DOHH2 (cell line): ENCODE results near the gene HDAC4.
"Not testable (repeated sequence)": the region's sequence is repeated elsewhere in the genome, so short reads cannot be mapped to it uniquely, and the experiment has no call there.

Source experiments
- H3F3A ChIP-seq: fragments of 200-600 bp; sonication (generic), shearing (Covaris generic); 2 replicates; pipeline ENCODE4 v1.6.0; 2016; ENCODE audit warnings: antibody characterized with exemption, mild to moderate bottlenecking; ENCODE audit not compliant: control insufficient read depth, insufficient read depth
- H3K27ac ChIP-seq: fragments of 200-600 bp; sonication (generic); 2 replicates; pipeline ENCODE4 v1.5.1; 2014; ENCODE audit warnings: low read depth, mild to moderate bottlenecking, low read length, moderate library complexity
- H3K27me3 ChIP-seq: fragments of 200-600 bp; sonication (generic); 2 replicates; pipeline ENCODE4 v1.6.1; 2014; ENCODE audit warnings: mild to moderate bottlenecking, low read length, mixed read lengths; ENCODE audit not compliant: control insufficient read depth
- H3K36me3 ChIP-seq: fragments of 200-600 bp; sonication (generic); 2 replicates; pipeline ENCODE4 v1.6.1; 2014; ENCODE audit warnings: mild to moderate bottlenecking, low read length, moderate library complexity, mixed read lengths; ENCODE audit not compliant: control insufficient read depth
- H3K4me1 ChIP-seq: fragments of 200-600 bp; sonication (generic); 2 replicates; pipeline ENCODE4 v1.6.1; 2014; ENCODE audit warnings: mild to moderate bottlenecking, low read length, mixed read lengths; ENCODE audit not compliant: control insufficient read depth
- H3K4me2 ChIP-seq: fragments of 200-600 bp; sonication (generic); 2 replicates; pipeline ENCODE4 v1.6.0; 2014; ENCODE audit warnings: mild to moderate bottlenecking, low read length, moderate library complexity
- H3K4me3 ChIP-seq: fragments of 200-600 bp; sonication (generic); 2 replicates; pipeline ENCODE4 v1.5.1; 2014; ENCODE audit warnings: mild to moderate bottlenecking, low read length, mixed read lengths
- H3K79me2 ChIP-seq: fragments of 200-600 bp; sonication (generic); 2 replicates; pipeline ENCODE4 v1.6.1; 2014; ENCODE audit warnings: mild to moderate bottlenecking, low read length, mixed read lengths; ENCODE audit not compliant: control insufficient read depth
- H3K9me2 ChIP-seq: fragments of 200-600 bp; sonication (generic); replicated peaks from 2 replicates; pipeline ENCODE4 v1.6.1; 2014; ENCODE audit warnings: mild to moderate bottlenecking, low read length, mixed read lengths; ENCODE audit not compliant: control insufficient read depth
- H3K9me3 ChIP-seq: fragments of 200-600 bp; sonication (generic); 2 replicates; pipeline ENCODE4 v1.6.1; 2014; ENCODE audit warnings: antibody characterized with exemption, low read length, mixed read lengths; ENCODE audit not compliant: control insufficient read depth, insufficient read depth
- H4K20me1 ChIP-seq: fragments of 200-600 bp; sonication (generic); 2 replicates; pipeline ENCODE4 v1.6.0; 2014; ENCODE audit warnings: low read depth, mild to moderate bottlenecking, antibody characterized with exemption, low read length, moderate library complexity; ENCODE audit not compliant: control insufficient read depth, insufficient read depth
- EZH2phosphoT487 ChIP-seq: fragments of 200-600 bp; sonication (generic); IDR thresholded peaks from 2 replicates; pipeline ENCODE4 v1.6.1; 2017; ENCODE audit warnings: borderline replicate concordance, mild to moderate bottlenecking, antibody characterized with exemption, low read length, moderate library complexity, mixed read lengths
- TF ChIP-seq, protein P1 (sequence below): fragments of 200-600 bp; sonication (generic); IDR thresholded peaks from one replicate; pipeline ENCODE4 v1.5.1; 2014; ENCODE audit warnings: antibody characterized with exemption, mild to moderate bottlenecking, low read depth, low read length; ENCODE audit not compliant: poor library complexity, severe bottlenecking

HDAC4 gene

GRCh38 chr2:239400596-239401066 is at the start of gene HDAC4:
Gene HDAC4 (minus strand): TSS chr2:239401020. CDS start chr2:239352699, 48,321 bp downstream.
- peaks cover 3% of the 10 kb centered on the region for H3K36me3 ChIP-seq
- H3F3A ChIP-seq, result 0 out of 2 replicates have a peak, but pooled peaks cover 6% of the 10 kb centered on the region
- H3K4me2 ChIP-seq, result peak within 1 kb of the TSS; percentile 94
- peaks cover 21% of the 10 kb centered on the region for H3K4me1 ChIP-seq
- H3K9me2 ChIP-seq, result no peaks in the 10 kb centered on the region
- peaks cover 34% of the 10 kb centered on the region for H3K79me2 ChIP-seq
- TF ChIP-seq EZH2phosphoT487, result no peak
- TF ChIP-seq, protein P1, sequence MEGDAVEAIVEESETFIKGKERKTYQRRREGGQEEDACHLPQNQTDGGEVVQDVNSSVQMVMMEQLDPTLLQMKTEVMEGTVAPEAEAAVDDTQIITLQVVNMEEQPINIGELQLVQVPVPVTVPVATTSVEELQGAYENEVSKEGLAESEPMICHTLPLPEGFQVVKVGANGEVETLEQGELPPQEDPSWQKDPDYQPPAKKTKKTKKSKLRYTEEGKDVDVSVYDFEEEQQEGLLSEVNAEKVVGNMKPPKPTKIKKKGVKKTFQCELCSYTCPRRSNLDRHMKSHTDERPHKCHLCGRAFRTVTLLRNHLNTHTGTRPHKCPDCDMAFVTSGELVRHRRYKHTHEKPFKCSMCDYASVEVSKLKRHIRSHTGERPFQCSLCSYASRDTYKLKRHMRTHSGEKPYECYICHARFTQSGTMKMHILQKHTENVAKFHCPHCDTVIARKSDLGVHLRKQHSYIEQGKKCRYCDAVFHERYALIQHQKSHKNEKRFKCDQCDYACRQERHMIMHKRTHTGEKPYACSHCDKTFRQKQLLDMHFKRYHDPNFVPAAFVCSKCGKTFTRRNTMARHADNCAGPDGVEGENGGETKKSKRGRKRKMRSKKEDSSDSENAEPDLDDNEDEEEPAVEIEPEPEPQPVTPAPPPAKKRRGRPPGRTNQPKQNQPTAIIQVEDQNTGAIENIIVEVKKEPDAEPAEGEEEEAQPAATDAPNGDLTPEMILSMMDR, result no peak
- H3K27ac ChIP-seq, result peak within 1 kb of the TSS; percentile 76
- peaks cover 26% of the 10 kb centered on the region; the same call in 1 of the 2 replicates for H4K20me1 ChIP-seq
- peaks cover 5% of the 10 kb centered on the region; the same call in 1 of the 2 replicates for H3K9me3 ChIP-seq
- peak within 1 kb of the TSS; percentile 99 for H3K4me3 ChIP-seq
- no peaks in the 10 kb centered on the region for H3K27me3 ChIP-seq

GRCh38 chr2:239449468-239449867 is 48.6 kb upstream of the HDAC4 start:
- not testable (repeated sequence) for H4K20me1 ChIP-seq, H3K36me3 ChIP-seq, H3K9me2 ChIP-seq, H3K27ac ChIP-seq, H3K27me3 ChIP-seq, H3K4me2 ChIP-seq, H3K9me3 ChIP-seq, H3K4me3 ChIP-seq, H3F3A ChIP-seq, H3K4me1 ChIP-seq, H3K79me2 ChIP-seq

DNA sequence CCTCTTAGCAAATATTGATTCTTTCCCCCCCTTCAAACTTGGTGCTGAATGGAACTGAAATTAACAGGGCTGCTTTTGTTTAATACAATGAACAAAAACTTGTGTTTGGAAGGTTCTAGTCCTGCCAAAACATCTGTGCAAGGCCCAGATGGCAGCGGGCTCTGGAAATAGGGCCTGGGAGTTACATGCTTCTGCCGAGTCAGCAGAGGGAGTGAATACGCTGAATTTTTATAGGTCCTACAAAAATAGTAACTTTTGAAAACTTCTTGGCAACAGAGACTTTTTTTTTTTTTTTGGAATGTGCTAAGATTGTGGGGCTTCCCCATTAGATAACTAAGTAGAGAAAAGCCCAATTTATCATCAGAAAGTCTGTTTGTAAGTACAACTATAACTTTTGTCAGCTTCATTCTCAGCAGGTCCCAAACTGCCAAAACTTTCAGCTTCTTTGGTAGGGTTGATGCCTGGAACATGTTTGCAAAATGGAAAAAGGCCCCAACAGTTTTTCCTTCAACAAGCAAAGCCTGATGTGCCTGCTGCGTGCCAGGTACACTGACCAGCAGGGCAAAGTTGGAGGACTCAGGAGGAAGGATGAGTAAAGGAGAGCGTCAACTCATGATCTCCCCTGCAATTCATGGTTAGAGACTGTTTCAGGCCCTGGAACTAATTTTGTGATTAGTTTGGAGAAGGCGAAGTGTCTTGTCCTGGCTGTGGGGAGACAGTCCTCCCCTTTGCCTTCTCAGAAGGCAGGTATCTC is 45.1 kb upstream of the HDAC4 start:
- Histone ChIP-seq H3K4me2 (no peak overlapping the region), H4K20me1 (no peaks in the 10 kb centered on the region), H3K27ac (no peak overlapping the region), H3K9me3 (no peaks in the 10 kb centered on the region), H3K4me3 (no peak overlapping the region), H3K79me2 (no peaks in the 10 kb centered on the region), H3K9me2 (no peaks in the 10 kb centered on the region), H3F3A (no peaks in the 10 kb centered on the region), H3K36me3 (no peaks in the 10 kb centered on the region), H3K27me3 (peaks cover 13% of the 10 kb centered on the region), H3K4me1 (no peaks in the 10 kb centered on the region)
- TF ChIP-seq, protein P1, result no peak
- TF ChIP-seq EZH2phosphoT487, result no peak
